SU-DHL-6 (cell line): ENCODE data around the gene INSM1.

Experiments
- EZH2phosphoT487 ChIP-seq: fragments of 200-600 bp; sonication (generic), shearing (Covaris generic); conservative IDR thresholded peaks from 2 replicates; pipeline ENCODE4 v1.6.1; 2018; ENCODE audit warnings: mild to moderate bottlenecking, antibody characterized with exemption, low read length, moderate library complexity, mixed read lengths
- TF ChIP-seq, protein P1 (sequence below): fragments of 200-600 bp; sonication (generic); IDR thresholded peaks from one replicate; pipeline ENCODE4 v1.5.1; 2017; ENCODE audit warnings: antibody characterized with exemption, mild to moderate bottlenecking, low read length, moderate library complexity; ENCODE audit not compliant: insufficient read depth, poor library complexity, severe bottlenecking

DNA sequence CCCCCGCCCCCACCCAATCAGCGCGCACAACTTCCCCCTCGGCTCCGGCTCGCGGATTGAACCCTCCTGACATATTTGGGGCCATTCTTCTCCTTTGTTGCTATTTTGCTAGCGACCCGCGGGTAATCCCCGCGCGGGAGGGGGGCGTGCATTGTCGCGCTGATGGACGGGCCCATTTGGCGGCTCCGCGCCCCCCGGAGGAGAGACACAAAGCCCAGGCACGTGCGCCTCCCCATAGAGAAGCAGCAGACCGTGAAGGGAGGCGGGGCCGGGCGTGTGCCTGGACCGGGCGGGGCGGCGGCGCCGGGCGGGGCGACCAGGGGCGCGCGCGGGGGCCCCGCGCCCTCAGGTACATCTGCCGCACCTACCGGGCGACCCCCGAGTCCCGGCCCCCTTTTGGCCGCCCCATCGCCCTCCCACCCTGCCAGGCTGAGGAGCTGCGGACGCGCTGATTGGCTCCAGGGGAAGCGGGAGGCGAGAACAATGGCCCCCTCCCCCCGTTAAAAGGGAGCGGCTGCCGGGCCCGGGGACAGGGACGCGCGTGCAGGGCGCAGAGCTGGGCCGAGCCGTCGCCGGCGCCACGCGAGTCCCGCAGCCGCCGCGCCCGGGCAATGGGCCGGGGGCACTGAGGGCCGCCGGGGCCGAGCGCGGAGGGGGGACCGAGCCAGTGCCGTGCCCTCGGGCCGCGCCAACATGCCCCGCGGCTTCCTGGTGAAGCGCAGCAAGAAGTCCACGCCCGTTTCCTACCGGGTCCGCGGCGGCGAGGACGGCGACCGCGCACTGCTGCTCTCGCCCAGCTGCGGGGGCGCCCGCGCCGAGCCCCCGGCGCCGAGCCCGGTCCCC lies at the start of gene INSM1:
- TF ChIP-seq, protein P1, sequence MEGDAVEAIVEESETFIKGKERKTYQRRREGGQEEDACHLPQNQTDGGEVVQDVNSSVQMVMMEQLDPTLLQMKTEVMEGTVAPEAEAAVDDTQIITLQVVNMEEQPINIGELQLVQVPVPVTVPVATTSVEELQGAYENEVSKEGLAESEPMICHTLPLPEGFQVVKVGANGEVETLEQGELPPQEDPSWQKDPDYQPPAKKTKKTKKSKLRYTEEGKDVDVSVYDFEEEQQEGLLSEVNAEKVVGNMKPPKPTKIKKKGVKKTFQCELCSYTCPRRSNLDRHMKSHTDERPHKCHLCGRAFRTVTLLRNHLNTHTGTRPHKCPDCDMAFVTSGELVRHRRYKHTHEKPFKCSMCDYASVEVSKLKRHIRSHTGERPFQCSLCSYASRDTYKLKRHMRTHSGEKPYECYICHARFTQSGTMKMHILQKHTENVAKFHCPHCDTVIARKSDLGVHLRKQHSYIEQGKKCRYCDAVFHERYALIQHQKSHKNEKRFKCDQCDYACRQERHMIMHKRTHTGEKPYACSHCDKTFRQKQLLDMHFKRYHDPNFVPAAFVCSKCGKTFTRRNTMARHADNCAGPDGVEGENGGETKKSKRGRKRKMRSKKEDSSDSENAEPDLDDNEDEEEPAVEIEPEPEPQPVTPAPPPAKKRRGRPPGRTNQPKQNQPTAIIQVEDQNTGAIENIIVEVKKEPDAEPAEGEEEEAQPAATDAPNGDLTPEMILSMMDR: no peak
- TF ChIP-seq EZH2phosphoT487: no peak
